Right lobe of liver (tissue), 4 donors: ENCODE measurements around the gene KAT6B.

ENCODE experiments used
- POLR2A ChIP-seq: fragments of 450-650 bp; IDR thresholded peaks from one replicate; pipeline ENCODE4 v1.6.1; 2017; ENCODE audit warnings: antibody characterized with exemption, mild to moderate bottlenecking
- TF ChIP-seq, protein P1 (sequence below), 4 donors: fragments of 200-600 bp in 3 of 4; fragments of 450-650 bp in 1 of 4; IDR thresholded peaks; one replicate each; pipeline versions ENCODE4 v1.5.1 to v1.8.0; 2016 to 2022; ENCODE audit warnings: antibody characterized with exemption in 4 of 4, mild to moderate bottlenecking in 2 of 4
- donor health status: DM: no; HTN: no; CAD: no.
- donor health status: DM: no; HTN: no; CAD: no.
- donor health status: DM: no; HTN: yes; CAD: no.

DNA sequence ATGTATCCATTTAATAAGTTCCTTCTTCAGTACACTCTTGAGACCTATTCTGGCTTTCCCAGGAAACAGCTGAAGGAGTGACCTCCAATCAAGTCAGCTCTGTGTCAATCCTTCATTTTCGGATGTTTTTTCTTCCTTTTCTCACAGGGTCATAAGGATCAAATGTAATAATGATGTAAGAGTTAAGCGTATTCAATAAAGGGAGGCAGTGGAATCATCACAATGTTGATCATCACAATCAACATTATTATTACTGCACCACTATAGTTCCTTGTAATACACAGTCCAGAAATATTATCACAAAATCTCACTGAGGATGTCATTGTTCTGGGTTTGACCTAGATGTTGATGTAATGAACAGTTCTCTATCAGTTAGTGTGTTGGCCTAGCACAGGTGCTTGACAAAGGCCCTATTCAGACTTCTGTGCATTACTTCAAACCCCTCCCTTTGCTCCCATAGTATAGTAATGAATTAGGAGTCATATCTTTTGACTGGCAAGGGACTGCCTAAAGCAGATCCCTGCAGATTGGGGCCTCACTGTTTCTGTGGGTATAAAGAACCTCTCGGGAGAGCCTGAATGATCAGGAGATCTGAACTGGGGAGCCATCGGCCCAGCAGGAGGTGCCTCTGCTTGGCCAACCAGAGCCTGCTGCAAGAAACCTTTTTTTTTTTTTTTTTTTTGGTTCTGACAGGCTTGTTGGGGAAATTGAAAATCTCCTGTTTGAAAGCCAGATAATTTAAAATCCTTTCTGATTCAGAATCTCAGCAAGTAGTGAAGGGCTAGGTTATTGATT lies 100.6 kb downstream of the KAT6B start:
- TF ChIP-seq, protein P1, sequence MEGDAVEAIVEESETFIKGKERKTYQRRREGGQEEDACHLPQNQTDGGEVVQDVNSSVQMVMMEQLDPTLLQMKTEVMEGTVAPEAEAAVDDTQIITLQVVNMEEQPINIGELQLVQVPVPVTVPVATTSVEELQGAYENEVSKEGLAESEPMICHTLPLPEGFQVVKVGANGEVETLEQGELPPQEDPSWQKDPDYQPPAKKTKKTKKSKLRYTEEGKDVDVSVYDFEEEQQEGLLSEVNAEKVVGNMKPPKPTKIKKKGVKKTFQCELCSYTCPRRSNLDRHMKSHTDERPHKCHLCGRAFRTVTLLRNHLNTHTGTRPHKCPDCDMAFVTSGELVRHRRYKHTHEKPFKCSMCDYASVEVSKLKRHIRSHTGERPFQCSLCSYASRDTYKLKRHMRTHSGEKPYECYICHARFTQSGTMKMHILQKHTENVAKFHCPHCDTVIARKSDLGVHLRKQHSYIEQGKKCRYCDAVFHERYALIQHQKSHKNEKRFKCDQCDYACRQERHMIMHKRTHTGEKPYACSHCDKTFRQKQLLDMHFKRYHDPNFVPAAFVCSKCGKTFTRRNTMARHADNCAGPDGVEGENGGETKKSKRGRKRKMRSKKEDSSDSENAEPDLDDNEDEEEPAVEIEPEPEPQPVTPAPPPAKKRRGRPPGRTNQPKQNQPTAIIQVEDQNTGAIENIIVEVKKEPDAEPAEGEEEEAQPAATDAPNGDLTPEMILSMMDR (IDR thresholded peaks at IDR 0.05): no peak
- TF ChIP-seq POLR2A: no peak
